Suprapubic skin (tissue), 4 donors: Measurements from ENCODE around the gene RTF2.

ENCODE experiments used
- CTCF ChIP-seq, 2 donors: fragments of 200-600 bp in 1 of 2; fragments of 450-650 bp in 1 of 2; sonication (generic) in 1 of 2; IDR thresholded peaks; one replicate each; pipeline ENCODE4 v1.5.1; 2016 to 2019; ENCODE audit warnings: antibody characterized with exemption in 2 of 2, mild to moderate bottlenecking in 1 of 2, moderate library complexity in 1 of 2
- EP300 ChIP-seq: sonication (generic); formaldehyde crosslinking; IDR thresholded peaks from one replicate; pipeline ENCODE4 v1.6.1; 2017; ENCODE audit warnings: antibody characterized with exemption
- POLR2A ChIP-seq, 2 donors: fragments of 450-650 bp; IDR thresholded peaks; one replicate each; pipeline ENCODE4 v1.6.1; 2017; ENCODE audit warnings: antibody characterized with exemption in 2 of 2, mild to moderate bottlenecking in 2 of 2, moderate library complexity in 2 of 2
- POLR2AphosphoS5 ChIP-seq, 3 donors: sonication (generic); formaldehyde crosslinking; IDR thresholded peaks; one replicate each; pipeline ENCODE4 v1.6.1; 2017; ENCODE audit warnings: antibody characterized with exemption in 3 of 3

- no peak for TF ChIP-seq CTCF (IDR thresholded peaks at IDR 0.05)
- TF ChIP-seq POLR2AphosphoS5 (IDR thresholded peaks at IDR 0.05), result no peak
- TF ChIP-seq POLR2A (IDR thresholded peaks at IDR 0.05), result no peak
- TF ChIP-seq EP300, result no peak
Observed at GRCh38 chr20:56454754-56455153, 13.7 kb upstream of the RTF2 start.
